ENCODE data around the gene S100A11.

Gene S100A11

DNA sequence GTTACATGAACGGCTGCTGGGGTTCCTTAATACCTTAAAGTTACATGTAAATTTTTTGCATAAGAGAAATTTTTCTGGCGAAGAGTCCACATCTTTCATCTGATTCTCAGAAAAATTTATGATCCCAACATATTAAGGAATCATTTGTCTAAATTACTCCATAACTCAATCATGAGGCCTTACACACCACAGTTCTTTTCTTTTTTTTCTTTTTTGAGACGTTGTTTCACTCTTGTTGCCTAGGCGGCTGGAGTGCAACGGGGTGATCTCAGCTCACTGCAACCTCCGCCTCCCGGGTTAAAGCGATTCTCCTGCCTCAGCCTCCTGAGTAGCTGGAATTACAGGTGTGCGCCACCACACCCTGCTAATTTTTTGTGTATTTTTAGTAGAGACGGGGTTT is 2.1 kb upstream of the S100A11 start:
- DNase-seq = no peak

DNA sequence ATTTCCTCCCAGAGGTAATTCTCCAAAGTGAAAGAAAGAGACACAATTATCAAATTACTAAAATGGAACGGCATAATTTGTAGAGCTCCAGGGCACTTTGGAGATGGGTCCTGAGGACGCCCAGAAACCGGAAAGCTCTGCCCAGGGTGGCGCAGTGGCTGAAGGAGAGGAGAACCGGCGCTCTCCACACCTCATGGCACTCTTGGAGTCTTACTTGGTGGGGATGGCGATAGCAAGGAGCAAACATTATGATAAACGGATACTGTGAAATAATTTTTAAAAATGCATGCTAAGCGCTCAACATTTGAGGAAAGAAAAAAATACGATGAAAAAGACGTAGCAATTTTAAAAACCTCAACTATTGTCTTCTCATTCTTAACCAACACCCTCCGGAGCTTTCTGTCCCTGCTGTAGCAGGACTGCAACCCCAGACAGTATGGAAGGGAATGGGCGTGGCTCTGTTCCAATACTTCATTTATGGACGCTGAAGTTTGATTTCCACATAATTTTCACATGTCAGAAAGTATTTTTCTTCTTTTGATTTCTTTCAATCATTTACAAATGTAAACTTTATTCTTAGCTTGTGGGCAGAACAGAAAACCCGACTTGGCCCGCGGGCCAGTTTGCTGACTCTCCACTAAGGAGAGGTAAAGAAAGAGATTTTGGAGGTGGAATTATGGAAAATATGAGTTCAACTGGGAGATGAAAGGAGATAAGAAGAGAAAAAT is 1.1 kb downstream of the S100A11 start:
- no peak for DNase-seq

DNA sequence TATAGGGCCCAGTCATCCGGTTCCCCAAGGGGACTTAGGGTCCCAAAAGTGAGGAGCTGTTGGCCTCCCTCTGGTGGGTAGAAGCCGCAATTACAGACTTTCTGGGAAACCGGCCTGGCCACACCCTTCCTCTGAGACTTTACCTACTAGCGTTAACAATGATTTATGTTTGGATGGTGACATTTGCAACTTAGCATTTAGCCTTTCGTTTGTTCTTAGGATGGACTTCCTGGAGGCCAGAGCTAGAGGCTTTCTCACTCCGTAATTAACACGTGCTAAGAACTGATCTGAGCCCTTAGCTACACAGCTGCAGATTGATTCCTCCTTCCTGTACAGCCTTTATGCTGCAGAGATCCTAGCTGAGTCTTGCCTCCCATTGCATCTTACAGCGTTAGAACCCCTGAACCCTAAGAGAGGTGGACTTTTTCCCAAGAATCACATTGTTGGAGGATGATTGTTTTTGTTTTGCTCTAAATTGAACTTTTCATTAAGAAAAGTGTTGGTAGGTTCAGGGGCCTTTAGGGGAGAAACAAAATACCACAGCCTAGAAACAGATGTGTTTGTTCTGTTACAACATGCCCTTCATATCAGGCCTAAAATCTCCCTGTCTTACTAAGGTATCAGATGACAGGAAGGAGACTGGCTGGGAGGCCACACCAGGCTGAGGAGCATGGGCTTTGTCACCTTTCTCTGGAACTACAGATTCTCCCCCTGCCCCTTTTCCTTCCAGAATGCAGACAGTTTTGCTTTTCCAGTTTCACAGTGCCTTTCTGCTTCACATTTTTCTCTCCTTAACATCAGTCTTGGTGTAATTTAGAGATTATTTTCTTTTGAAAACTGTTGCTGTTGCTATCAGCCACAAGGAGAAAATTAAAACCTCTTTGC is 1.9 kb downstream of the S100A11 start:
- DNase-seq = peak; percentile 63

GRCh38 chr1:152034324-152034653 is 2.5 kb downstream of the S100A11 start:
- no peak for DNase-seq

DNA sequence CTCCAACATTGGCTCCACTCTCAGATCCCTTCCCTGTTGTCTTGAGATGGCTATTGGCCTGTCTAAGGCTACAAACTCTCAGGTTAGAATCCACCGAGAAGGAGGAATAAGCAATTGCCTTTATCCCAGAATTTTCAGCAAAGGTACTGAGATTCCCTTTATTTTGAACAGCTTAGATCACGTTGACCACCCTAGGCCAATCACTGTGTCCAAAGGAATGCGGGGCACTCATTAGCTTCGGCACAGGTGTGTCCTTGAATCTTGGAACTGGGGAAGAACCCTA is 6.9 kb downstream of the S100A11 start:
- DNase-seq = no peak

- DNase-seq = peak; percentile 24
Observed at GRCh38 chr1:152029144-152029928, 7.5 kb downstream of the S100A11 start.

DNA sequence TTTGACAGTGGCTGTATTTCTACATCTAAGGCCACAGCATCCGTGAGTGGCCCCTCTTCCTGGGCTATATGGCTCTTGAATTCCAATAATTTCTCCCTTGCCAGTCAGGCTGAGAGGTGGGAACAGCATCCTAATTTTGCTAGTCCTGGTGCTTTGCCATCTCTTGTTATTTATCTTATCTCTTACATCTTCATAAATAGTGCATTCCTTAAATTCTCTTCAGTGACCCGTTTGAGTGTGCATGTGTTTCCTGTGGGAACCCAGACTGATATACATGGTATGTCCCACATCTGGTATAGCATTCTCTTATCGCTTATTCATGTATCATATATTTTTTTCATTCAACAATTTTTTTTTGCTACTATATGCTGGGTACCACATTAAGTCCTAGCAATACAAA is 9.9 kb downstream of the S100A11 start:
- no peak for DNase-seq

- no peak for DNase-seq
Observed at GRCh38 chr1:152024223-152024622, 12.6 kb downstream of the S100A11 start.

DNA sequence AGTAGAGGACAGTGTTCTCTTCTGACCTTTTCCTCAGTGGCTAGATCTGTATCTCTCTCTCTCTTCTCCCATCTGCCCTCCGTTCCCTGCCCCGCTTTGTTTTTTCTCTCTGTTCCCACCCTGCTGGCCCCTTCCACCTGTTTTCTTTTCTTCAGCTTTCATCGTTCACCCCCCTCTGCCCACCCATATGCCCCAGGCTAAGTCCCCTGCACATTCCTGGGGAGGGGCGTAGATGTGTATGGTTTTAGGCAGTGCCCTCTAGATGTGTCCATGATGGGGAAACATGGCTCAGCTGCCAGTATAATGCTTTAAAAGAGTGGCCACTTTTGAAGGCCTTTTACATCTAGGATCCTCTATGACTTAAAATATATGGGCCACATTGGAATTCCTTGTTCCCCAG is 13.6 kb downstream of the S100A11 start:
- DNase-seq = no peak

- DNase-seq = no peak
Observed at GRCh38 chr1:152022474-152022873, 14.3 kb downstream of the S100A11 start.

GRCh38 chr1:152021569-152021968 is 15.2 kb downstream of the S100A11 start:
- DNase-seq = no peak

DNA sequence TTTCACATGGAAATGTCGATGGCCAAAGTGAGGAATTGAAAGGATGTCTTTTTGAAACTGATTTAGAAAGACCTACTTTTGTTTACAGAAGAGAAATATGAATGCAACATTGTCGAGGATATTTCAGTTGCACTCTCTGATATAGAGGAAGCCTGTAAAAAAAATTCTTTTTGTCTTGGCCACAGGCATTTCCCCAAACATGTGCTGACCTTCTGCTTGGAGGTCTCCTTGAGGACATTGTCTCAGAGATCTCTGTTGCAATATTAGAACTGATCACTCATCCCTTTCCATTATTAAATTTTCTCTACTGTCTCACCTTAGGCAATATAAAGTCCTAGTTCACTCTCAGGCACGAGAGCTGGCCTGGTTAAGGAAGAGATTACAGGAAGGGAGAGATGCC is 16.0 kb downstream of the S100A11 start:
- DNase-seq = no peak

- DNase-seq = no peak
Observed at GRCh38 chr1:152018537-152018936, 18.3 kb downstream of the S100A11 start.

GRCh38 chr1:152015766-152016165 is 21.0 kb downstream of the S100A11 start:
- DNase-seq = no peak

DNA sequence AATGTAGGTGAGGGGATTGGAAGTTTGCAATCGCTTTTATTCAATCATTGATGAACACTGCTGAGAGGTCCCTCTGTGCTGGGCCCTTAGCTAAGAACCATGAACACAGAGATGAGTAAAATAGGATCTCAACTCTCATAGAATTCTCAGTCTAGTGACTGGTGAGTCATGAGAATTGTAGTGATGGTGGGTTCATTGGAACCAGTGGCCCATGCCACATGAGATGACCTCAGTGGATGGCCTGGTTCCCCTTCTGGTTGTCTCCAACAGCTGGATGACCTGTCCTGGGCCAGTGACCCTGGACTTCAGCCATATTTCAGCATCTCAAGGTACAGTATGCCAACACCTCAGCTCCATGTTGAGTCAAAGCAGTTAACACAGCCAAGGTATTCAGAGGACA is 21.9 kb downstream of the S100A11 start:
- DNase-seq = no peak

DNA sequence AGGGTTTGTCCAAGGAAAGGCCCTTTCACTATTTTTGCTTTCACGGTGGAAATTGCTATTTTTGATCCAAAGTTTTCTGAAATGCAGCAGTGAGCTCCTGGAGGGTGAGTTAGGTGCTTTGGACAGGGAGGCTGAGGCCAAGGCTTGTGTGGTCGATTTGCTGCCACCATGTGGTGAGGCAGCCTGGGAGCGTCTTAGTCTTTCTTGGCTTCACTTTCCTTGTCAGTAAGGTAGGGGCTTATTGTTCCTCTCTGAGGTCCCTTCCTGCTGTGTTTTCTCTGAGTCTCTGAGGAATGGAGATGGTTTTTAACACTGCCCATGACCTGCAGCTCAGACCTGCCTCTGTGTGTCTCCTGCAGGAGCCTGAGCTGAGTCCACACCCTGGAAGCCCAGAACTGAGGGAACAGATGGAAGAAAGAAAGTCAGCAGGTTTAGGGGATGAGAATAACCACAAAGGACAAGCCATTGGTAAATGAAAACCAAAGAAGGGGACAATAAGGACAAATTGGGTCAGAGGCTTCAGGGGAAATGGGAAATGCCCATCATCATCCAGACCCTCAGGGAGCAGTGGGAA is 23.1 kb downstream of the S100A11 start:
- DNase-seq = peak; percentile 41

- no peak for DNase-seq
Observed at GRCh38 chr1:152009691-152010090, 27.1 kb downstream of the S100A11 start.

DNA sequence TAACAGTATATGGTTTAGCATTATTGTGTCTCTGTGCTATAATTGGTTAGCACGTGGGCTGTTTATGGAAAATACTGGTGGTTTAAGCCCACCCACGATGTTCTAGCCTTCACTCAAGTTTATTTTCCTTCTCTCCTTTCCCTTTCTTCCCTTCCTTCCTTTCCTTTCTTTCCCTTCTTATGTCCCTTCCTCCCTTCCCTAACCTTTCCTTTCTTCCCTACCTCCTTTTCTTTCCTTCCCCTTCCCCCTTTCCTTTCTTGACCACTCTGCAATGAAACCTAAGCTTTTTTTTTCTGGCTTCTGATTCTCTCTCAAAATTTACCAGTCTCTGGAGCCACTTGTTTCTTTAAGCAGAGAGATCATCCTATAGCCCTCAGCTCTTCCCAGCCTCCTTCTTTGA is 29.8 kb downstream of the S100A11 start:
- DNase-seq = no peak

- no peak for DNase-seq
Observed at GRCh38 chr1:152005360-152005912, 31.4 kb downstream of the S100A11 start.

DNA sequence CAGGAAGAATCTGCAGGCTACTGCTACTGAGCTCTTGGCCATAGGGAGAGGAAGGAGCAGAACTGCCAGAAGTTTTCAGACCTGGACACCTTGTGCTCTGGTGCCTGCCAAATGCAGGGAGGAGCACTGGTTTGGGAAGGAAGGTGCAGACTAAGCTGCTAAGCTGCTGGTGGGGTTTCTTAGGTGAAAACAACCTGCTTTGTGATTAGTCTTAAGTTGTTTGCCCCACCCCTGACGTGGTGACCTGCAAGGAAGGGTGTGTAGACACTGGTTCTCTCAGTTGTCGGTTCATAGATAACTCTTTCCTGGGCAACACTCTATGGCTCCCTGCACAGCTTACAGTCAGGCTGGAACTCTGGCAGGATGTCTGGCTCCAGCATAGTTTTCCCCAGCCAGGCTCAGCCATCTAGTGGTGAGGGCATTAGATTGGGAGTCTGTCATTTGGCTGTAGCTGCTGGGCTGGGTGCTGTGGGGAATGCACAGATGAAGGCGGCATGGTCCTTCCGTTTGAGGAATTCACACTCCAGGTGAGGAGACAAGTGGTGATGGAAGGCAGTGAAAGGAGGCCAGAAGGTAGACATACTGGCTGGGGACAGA is 32.9 kb downstream of the S100A11 start:
- no peak for DNase-seq

- no peak for DNase-seq
Observed at GRCh38 chr1:152002960-152003359, 33.8 kb downstream of the S100A11 start.

All from activated naive CD4-positive, alpha-beta T cell treated with anti-CD3 and anti-CD28 coated beads, Interleukin-2, amount 50 U/mL, for 16 hours (primary cell).